Activated naive CD4-positive, alpha-beta T cell treated with anti-CD3 and anti-CD28 coated beads, Interleukin-2, amount 50 U/mL, for 72 hours (primary cell): ENCODE measurements around the gene MCUB. TPM values are rescaled to one million over a fixed set of nuclear protein-coding genes. Genes with fewer than 3 reads are reported as not detected.
"Not testable (repeated sequence)": the region's sequence is repeated elsewhere in the genome, so short reads cannot be mapped to it uniquely, and the experiment has no call there.

Source experiments
- ATAC-seq, 2 donors: fragments of 150-1000 bp; cut with Tn5 transposase; 2 replicates each; pipeline ENCODE4 v1.10.0; 2021; ENCODE audit warnings: mild to moderate bottlenecking in 2 of 2, moderate library complexity in 2 of 2
- DNase-seq, 2 donors: peaks; one replicate each; pipeline ENCODE4 v3.0.0; 2021 to 2022; ENCODE audit warnings: low spot score in 2 of 2
- H3K27ac Mint-ChIP-seq, 2 donors: one replicate each; pipeline ENCODE4 v1.8.0; 2022; ENCODE audit warnings: mild to moderate bottlenecking in 2 of 2, mixed read lengths in 2 of 2
- H3K36me3 Mint-ChIP-seq, 2 donors: one replicate each; pipeline ENCODE4 v1.8.0; 2022; ENCODE audit warnings: mixed read lengths in 2 of 2
- H3K9me3 Mint-ChIP-seq, 2 donors: one replicate each; pipeline ENCODE4 v1.8.0; 2022; ENCODE audit warnings: mixed read lengths in 2 of 2
- total RNA-seq, 2 donors: library from RNA; stranded (reverse); gene quantifications; one replicate each; pipeline ENCODE4 v1.2.3, GENCODE V29; 2022

The MCUB gene
- total RNA-seq, 2 donors from 2014 or later = 63.9 to 69.9 TPM

DNA sequence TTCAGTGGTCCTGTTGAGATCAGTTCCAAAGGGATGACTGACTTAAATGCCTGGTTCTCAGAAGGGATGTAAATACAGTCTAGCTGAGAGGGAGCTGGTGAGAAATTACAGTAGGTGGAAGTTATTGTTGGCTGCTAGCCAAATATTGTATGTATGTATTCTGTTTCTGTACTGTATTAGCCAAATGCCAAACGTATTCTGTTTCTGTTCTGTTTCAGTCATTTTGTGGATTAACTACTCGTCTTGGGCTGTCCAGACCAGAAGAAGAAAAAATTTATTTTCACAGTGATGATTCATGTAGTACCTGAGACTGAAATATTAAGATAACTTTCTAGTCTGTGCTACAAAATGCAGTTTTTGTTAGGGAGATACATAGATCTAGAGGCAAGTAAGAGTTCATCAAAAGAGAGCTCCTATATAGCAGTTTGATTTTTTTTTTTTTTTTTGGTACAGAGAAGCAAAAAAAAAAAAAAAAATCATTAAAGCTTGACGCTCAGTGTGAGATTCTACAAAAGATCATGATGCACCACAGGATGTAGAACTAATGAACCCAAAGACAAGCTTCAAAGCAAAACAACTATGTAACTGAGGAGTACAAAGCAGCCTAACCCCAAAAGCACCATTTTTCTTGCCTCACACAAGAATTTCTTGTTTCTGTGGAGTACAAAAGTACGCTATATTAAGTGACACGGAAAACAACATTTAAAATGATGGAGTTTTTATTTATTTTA lies 88.4 kb downstream of the MCUB start:
- DNase-seq (no peak), ATAC-seq (peak; percentile 52 to 58)
- Mint-ChIP-seq H3K9me3 (peaks cover 6 to 7% of the 10 kb centered on the region in 2 donors), H3K27ac (peak overlapping the region; percentile 79 to 80), H3K36me3 (peaks cover 13 to 25% of the 10 kb centered on the region in 2 donors)

DNA sequence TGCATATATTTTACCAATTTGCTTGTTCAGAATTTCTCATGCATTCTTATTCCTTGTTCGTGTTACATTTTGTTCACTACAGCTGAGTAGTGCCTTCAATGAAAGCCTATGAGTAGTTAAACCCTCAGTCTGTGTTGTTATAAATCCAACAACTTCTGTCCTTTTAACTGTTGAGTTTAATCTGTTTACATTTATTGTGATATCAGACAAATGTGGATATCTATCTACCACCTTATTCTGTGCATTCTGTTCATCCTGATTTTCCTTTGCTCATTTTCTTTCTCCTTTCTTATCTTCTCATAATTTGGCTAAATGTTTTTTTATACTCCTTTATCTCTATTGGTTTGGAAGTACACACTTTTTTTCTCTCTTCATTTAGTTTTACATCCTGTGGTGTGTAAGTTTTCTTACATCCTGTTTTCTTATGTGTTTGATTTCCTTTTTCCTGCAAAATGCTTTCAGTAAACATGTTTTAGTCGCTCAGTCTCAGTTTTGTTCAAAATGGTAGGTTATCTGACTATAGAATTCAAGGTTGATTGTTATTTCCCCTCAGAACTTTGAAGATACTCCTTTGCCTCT lies 89.0 kb downstream of the MCUB start:
- ATAC-seq = no peak
- no peak for DNase-seq
- Mint-ChIP-seq H3K36me3 (peaks cover 13 to 25% of the 10 kb centered on the region in 2 donors), H3K27ac (peak overlapping the region; percentile 76 to 79), H3K9me3 (peaks cover 6 to 7% of the 10 kb centered on the region in 2 donors)

DNA sequence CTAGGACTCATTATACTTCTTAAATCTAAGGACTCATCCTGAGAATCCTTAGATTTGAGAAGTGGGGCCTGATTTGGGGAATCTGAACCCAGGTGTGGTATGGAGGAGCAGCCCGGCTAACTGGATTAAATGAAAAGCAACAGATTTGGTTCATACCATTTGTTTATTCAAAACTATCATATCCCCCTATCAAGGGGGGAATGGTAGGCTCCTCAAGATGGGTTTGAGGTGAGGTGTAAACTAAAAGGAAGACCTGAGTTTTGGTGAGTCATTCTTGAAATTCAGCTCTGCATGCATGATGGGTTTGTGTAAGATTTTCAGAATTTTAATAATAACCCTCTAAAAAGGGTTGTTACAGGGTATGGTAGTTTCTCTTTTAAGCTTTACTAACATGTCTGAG lies 89.8 kb downstream of the MCUB start:
- Mint-ChIP-seq H3K9me3 (peaks cover 6 to 7% of the 10 kb centered on the region in 2 donors), H3K36me3 (peaks cover 13 to 25% of the 10 kb centered on the region in 2 donors), H3K27ac (peak overlapping the region; percentile 76 to 79)
- DNase-seq = peak in 1 of 2 donors; percentile 22
- peak; percentile 59 to 69 for ATAC-seq

DNA sequence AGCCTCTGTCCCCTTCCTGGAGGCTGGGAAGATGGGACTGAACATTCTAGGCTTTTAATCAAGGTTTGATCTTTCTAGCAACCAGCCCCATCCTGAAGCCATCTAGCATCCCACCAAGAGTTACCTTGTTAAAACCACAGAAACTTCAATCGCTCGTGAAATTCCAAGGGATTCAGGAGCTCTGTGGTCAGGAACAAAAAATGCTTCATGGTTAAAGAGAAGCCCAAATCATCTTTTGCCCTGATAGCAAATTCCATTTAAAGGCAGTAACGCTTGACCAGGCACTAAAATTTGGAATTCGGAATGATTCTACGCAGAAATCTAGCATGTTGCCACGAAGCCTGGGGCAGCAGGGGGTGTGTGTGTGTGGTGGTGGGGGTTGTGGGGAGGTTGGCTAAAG lies 95.3 kb downstream of the MCUB start:
- ATAC-seq (no peak), DNase-seq (no peak)
- H3K9me3 Mint-ChIP-seq = peaks cover 6 to 7% of the 10 kb centered on the region in 2 donors
- peak overlapping the region in 1 of 2 donors; percentile 42 for H3K27ac Mint-ChIP-seq
- H3K36me3 Mint-ChIP-seq = peaks cover 9 to 14% of the 10 kb centered on the region in 2 donors

DNA sequence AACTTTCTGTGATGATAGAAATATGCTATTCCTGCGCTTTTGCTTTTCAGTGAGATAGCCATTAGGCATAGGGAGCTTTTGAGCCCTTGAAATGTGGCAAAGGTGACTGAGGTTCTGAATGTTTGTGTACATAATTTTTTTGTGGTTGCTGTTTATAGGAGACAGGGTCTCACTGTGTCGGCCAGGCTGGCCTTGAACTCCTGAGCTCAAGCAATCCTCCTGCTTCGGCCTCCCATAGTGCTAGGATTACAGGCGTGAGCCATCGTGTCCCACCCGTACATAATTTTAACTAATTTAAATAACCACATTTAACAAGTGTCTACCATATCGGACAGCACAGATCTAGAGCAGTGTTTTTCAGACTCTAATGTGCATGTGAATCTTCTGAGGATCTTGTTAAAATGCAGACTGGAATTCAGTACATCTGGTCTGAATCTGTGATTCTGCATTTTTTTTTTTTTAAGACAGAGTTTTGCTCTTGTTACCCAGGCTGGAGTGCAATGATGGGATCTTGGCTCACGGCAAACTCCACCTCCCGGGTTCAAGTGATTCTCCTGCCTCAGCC lies 97.9 kb downstream of the MCUB start:
- Mint-ChIP-seq H3K9me3 (no peaks in the 10 kb centered on the region), H3K27ac (peak overlapping the region; percentile 44 to 46), H3K36me3 (no peaks in the 10 kb centered on the region)
- no peak for DNase-seq
- no peak for ATAC-seq

DNA sequence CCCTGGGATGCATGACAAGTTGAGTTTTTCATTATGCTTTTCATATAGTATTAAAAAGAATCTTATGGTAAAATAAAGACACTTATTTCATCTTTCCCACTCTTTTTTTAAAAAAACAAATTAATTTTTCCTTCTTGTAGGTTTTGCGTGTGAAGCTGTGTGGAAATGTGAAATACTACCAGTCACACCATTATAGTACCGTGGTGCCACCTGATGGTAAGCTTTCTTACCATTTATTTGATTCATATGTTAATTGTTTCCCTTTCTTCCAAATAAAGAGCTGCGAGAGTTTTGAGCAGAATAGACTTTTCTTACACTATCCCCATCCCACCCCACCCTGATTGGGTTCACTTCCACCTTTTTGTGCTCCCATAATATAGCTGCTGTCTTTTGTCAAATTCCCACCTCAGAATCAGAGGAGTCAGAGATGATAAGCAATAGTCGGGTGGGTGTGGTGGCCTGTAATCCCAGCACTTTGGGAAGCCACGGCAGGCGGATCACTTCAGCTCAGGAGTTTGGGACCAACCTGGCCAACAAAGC lies 98.9 kb downstream of the MCUB start:
- ATAC-seq (no peak), DNase-seq (no peak)
- no peaks in the 10 kb centered on the region for H3K36me3 Mint-ChIP-seq
- no peaks in the 10 kb centered on the region for H3K9me3 Mint-ChIP-seq
- peak overlapping the region in 1 of 2 donors; percentile 46 for H3K27ac Mint-ChIP-seq

DNA sequence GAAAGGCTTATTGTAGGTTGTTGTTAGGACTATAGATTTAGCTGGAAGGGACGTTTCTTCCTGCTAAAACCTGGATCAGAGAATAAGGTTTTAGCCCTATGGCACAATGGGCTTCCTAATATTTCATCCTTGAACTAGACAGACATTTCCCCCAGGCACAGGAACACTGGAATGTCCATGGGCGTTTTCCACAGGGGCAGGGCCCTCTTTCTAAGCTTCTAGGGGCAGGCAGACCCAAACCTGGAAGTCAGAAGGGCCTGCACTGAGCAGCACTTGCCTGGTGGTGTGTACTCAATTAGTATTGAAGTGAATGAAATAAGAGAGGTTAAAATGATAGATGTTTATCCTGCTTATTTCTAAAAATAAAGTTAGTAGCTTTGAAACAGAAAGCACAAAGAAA lies 102.1 kb downstream of the MCUB start:
- ATAC-seq = no peak
- no peaks in the 10 kb centered on the region for H3K36me3 Mint-ChIP-seq
- H3K9me3 Mint-ChIP-seq = no peaks in the 10 kb centered on the region
- H3K27ac Mint-ChIP-seq = peak overlapping the region in 1 of 2 donors; percentile 18
- DNase-seq = no peak

DNA sequence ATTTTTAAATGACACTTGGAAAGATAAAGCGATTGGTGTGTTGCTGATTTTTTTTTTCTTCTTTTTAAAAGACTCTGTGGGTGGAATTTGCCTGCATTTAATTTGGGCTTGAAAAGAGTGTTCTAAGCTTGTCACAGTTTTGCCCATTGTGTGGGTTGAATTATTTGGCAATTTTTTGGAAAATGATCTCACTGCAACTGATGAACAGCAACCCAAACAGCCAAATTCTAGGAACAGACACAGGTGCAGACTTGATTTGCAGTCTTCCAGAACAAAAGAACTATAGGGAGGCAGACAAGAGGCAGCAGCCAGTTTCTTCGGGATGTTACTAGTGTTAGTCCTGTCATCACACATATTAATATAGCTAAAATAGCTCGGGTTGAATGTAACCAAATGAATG lies 102.7 kb downstream of the MCUB start:
- no peaks in the 10 kb centered on the region for H3K9me3 Mint-ChIP-seq

DNA sequence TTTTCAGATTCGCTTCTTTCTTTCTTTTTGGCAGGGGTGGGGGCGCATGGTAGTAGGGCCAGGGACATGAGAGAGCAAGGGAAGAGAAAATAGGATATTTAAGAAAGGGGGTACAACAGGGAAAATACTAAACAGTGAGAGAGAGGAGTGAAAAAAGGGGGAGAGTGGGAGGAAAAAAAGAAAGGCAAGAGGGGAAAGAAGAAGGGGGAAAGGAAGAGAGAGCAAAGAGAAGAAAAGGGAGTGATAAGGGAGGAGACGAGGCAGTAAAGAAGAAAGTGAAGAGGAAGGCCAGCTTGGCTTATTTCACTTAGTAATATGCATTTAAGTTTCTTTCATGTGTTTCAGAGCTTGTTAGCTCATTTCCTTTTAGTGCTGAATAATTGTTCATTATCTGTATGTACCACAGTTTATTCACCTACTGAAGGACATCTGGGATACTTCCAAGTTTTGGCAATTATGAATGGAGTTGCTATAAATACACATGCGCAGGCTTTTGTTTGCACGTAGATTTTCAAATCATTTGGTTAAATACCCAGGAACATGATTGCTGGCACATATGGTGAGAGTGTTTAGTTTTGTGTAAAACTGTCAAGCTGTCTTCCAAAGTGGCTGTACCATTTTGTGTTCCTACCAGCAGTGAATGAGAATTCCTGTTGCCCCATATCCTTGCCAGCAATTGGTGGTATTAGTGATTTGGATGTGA lies 105.9 kb downstream of the MCUB start:
- Mint-ChIP-seq H3K9me3 (peaks cover 0 to 3% of the 10 kb centered on the region in 2 donors), H3K36me3 (peaks cover 2 to 9% of the 10 kb centered on the region in 2 donors), H3K27ac (peak overlapping the region; percentile 7 to 67)
- no peak for DNase-seq
- ATAC-seq = no peak

More for the DNA sequence above, 102.7 kb downstream of the MCUB start:
- Mint-ChIP-seq H3K36me3 (no peaks in the 10 kb centered on the region), H3K27ac (no peak overlapping the region)
- DNase-seq (no peak), ATAC-seq (no peak)

DNA sequence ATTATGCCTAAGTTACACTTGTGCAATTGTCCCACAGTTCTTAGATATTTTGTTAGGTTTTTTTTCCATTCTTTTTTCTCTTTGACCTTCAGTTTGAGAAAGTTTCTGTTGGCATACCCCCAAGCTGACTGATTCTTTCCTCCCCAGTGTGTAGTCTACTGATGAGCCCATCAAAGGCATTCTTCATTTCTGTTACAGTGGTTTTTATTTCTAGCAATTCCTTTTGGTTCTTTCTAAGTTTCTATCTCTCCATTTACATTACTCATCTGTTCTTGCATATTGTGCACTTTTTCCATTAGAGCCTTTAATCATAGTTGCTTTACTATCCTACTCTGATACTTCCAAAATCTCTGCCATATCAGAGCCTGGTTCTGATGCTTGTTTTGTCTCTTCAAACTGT lies 111.3 kb downstream of the MCUB start:
- peaks cover 0 to 12% of the 10 kb centered on the region in 2 donors for H3K9me3 Mint-ChIP-seq
- peaks cover 11 to 45% of the 10 kb centered on the region in 2 donors for H3K36me3 Mint-ChIP-seq
- DNase-seq = no peak
- ATAC-seq = peak; percentile 81 to 94
- peak overlapping the region; percentile 34 to 44 for H3K27ac Mint-ChIP-seq

DNA sequence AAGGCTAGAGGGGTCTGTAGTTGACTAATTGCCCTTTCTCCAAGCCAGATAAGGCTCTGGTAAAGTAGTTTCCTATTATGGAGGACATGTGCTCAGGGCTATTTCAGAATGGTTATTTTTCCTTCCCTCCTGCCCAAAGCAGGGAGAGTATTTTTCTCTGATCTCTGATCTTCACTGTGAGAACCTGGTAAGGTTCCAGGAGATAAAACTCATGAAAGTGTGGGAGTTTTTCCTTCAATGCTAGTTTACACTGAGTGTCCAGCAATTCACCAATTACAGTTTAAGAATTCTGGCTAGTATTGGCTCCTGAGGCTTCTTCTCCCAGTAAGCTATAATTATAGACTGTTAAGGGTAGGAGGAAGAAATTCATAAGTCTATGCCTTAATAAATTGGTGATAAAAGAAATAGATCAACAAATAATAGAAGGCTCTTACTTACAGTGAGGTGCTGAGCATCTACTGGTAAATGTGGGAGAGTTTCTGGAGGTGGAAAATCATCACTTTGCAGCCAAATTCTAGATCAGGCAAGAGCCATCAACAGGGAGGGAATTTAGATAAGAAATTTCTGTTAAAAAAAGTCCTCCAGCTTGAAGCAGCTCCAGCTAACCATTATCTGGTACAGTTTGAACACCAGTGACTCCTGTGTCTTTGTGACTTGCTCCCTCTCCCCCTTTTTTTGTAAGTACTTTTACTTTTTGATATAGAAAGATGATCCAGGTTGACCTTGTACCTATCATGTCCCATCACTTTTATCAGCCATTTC lies 112.3 kb downstream of the MCUB start:
- Mint-ChIP-seq H3K27ac (no peak overlapping the region), H3K9me3 (peaks cover 0 to 12% of the 10 kb centered on the region in 2 donors), H3K36me3 (peaks cover 11 to 53% of the 10 kb centered on the region in 2 donors)
- ATAC-seq = no peak
- DNase-seq = no peak

DNA sequence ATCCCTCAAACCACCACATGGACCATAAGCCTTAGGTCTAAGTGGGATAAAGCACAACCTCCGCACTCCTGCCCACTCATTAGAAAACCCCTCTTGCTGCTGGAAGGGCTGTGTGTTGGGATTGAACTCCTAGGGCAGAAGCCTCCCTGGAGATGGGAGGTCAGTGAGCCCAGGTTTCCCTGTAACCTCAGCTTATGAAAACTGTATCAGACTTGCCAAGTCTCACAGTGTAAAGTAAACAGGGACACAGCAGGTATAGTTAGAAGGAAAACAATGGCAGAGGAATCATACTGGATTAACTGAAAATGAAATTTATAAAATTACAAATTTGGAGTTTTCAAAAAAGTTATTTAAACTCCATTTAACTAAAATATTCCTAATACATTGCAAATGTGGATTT lies 113.3 kb downstream of the MCUB start:
- DNase-seq (no peak), ATAC-seq (no peak)
- peaks cover 0 to 12% of the 10 kb centered on the region in 2 donors for H3K9me3 Mint-ChIP-seq
- H3K36me3 Mint-ChIP-seq = peaks cover 11 to 55% of the 10 kb centered on the region in 2 donors
- no peak overlapping the region for H3K27ac Mint-ChIP-seq

DNA sequence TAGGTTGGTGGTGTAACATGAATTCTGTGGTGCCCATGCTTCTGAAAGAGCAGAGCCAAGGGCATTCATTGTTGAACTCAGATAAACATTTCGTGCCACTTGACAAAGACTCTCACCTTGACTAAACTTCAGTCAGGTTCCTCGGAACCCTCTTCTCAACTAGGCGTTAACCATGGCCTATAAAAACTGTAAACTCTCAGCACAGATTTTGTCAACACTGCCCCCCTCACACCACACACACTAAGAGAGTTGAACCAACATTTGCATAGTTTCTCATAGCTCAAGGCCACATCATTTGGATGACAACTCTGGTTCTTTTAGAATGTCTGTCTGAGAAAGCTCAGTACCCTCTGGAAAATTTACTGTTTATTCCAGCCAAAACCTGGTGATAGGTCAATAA lies 115.1 kb downstream of the MCUB start:
- Mint-ChIP-seq H3K27ac (no peak overlapping the region), H3K9me3 (peaks cover 0 to 12% of the 10 kb centered on the region in 2 donors), H3K36me3 (peaks cover 11 to 61% of the 10 kb centered on the region in 2 donors)
- DNase-seq = no peak
- ATAC-seq = no peak

DNA sequence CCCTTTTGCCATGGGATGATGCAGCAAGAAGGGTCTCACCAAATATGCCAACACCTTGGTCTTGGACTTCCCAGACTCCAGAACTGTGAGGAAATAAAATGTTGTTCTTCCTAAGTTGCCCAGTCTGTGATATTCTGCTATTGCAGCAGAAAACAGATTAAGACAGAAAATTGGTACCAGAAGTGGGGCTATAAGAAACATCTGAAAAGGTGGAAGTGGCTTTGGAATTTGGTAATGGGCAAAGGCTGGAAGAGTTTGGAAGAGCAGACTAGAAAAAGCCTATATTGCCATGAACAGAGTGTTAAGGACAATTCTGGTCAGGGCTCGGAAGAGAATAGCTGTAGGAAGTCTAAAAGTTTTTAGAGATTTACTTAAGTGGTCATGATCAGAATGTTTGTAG lies 115.8 kb downstream of the MCUB start:
- H3K9me3 Mint-ChIP-seq = peaks cover 0 to 10% of the 10 kb centered on the region in 2 donors
- peaks cover 10 to 64% of the 10 kb centered on the region in 2 donors for H3K36me3 Mint-ChIP-seq
- DNase-seq = no peak
- H3K27ac Mint-ChIP-seq = no peak overlapping the region
- ATAC-seq = no peak

DNA sequence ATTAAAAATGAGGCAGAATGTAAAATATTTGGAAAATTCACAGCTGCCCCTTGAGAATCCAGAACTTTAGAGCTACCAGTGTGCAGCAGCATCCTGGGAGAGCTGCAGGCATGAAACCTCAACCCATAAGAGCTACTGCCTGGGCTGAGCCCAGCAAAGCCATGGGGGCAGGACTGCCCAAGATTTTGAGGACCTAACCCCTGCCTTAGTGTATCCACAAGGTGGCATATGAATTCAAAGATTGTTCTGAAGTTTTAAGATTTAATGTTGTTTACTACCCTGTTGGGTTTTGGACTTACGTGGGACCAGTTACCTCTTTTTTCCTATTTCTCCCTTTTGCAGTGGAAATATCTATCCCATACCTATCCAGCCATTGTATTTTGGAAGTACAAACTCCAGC lies 116.8 kb downstream of the MCUB start:
- Mint-ChIP-seq H3K27ac (peak overlapping the region in 1 of 2 donors; percentile 19), H3K36me3 (peaks cover 0 to 59% of the 10 kb centered on the region in 2 donors), H3K9me3 (no peaks in the 10 kb centered on the region)
- DNase-seq = no peak
- ATAC-seq = no peak

DNA sequence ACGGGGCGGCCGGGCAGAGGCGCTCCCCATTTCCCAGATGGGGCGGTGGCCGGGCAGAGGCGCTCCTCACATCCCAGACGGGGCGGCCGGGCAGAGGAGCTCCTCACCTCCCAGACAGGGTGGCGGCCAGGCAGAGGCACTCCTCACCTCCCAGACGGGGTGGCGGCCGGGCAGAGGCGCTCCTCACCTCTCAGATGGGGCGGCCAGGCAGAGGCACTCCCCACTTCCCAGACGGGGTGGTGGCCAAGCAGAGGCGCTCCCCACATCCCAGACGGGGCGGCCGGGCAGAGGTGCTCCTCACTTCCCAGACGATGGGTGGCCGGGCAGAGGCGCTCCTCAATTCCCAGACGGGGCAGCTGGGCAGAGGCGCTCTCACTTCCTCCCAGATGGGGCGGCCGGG lies 118.4 kb downstream of the MCUB start:
- peaks cover 0 to 48% of the 10 kb centered on the region in 2 donors for H3K36me3 Mint-ChIP-seq
- DNase-seq, H3K27ac Mint-ChIP-seq, ATAC-seq, H3K9me3 Mint-ChIP-seq: not testable (repeated sequence)
